GM12891 (cell line): Measurements from ENCODE around the gene MAJIN.

Experiments used
- POLR2A ChIP-seq: IDR thresholded peaks from 2 replicates; pipeline ENCODE4 v1.6.1; 2011; ENCODE audit warnings: low read depth, low read length, control low read depth
- POLR2AphosphoS5 ChIP-seq: IDR thresholded peaks from 2 replicates; pipeline ENCODE4 v1.6.1; 2011; ENCODE audit warnings: low read depth, low read length, control low read depth
- TAF1 ChIP-seq: IDR thresholded peaks from 2 replicates; pipeline ENCODE4 v1.6.1; 2011; ENCODE audit warnings: low read depth, low read length, control low read depth

DNA sequence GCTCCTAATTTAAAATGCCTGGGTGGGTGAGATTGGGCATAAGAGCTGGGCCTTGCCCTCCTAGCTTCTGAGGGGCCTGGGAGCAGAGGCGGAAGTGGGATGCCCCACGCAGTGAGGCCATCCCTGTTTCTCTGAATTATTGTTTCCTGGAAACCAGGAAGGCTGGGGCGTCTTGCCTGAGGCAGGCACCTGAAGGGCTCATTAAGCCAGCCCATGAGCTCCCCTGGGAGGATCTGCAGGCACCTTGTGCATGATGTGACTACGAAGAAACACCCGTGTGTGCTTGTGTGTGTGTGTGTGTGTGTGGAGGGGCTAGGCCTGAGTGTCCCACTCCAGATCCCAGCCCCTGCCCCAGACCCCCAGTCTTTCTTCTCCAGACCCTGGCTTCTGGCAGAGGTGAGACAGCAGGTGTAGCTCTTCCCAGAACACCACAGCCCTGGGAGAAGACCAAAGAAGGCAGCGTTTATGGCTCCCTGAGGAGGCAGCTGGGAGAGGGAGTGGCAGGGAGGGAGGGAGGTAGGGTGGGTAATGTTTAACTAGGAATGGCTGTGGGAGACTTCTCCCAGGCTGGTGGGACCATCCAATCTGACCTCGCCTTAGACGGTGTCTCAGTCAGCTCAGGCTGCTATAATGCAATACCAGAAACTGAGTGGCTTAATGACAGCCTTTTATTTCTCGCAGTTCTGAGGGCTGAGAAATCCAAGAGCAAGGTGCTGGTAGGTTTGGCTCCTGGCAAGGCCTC, 27.0 kb upstream of the MAJIN start:
- TF ChIP-seq POLR2A (no peak), TAF1 (no peak), POLR2AphosphoS5 (no peak)
